NB4 (cell line): ENCODE data around the gene LHX6.

ENCODE experiments used
- DNase-seq: peaks from one replicate; pipeline ENCODE4 v3.0.0; 2010; ENCODE audit warnings: low read depth
- H3K4me3 ChIP-seq: one replicate; pipeline ENCODE4 v1.5.1; 2011; ENCODE audit warnings: mild to moderate bottlenecking, low read depth, low read length, moderate library complexity
- MAX ChIP-seq: IDR thresholded peaks from 2 replicates; pipeline ENCODE4 v1.6.1; 2011; ENCODE audit warnings: low read depth, low read length
- MYC ChIP-seq: IDR thresholded peaks from 2 replicates; pipeline ENCODE4 v1.6.1; 2011; ENCODE audit warnings: low read depth, low read length
- POLR2A ChIP-seq: IDR thresholded peaks from 2 replicates; pipeline ENCODE4 v1.6.1; 2011; ENCODE audit warnings: mild to moderate bottlenecking; ENCODE audit not compliant: insufficient read length; ENCODE audit errors: extremely low read depth
- TF ChIP-seq, protein P1 (sequence below): IDR thresholded peaks from one replicate; pipeline ENCODE4 v1.5.1; 2012; ENCODE audit warnings: low read depth, low read length

LHX6 gene

GRCh38 chr9:122164286-122164685 lies 64.5 kb downstream of the LHX6 start:
- DNase-seq: no peak
- TF ChIP-seq POLR2A: no peak
- TF ChIP-seq MAX: no peak
- TF ChIP-seq, protein P1, sequence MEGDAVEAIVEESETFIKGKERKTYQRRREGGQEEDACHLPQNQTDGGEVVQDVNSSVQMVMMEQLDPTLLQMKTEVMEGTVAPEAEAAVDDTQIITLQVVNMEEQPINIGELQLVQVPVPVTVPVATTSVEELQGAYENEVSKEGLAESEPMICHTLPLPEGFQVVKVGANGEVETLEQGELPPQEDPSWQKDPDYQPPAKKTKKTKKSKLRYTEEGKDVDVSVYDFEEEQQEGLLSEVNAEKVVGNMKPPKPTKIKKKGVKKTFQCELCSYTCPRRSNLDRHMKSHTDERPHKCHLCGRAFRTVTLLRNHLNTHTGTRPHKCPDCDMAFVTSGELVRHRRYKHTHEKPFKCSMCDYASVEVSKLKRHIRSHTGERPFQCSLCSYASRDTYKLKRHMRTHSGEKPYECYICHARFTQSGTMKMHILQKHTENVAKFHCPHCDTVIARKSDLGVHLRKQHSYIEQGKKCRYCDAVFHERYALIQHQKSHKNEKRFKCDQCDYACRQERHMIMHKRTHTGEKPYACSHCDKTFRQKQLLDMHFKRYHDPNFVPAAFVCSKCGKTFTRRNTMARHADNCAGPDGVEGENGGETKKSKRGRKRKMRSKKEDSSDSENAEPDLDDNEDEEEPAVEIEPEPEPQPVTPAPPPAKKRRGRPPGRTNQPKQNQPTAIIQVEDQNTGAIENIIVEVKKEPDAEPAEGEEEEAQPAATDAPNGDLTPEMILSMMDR: no peak
- TF ChIP-seq MYC: no peak
- no peak overlapping the region for H3K4me3 ChIP-seq

GRCh38 chr9:122162415-122162814 lies 66.3 kb downstream of the LHX6 start:
- DNase-seq: no peak
- no peak overlapping the region for H3K4me3 ChIP-seq
- TF ChIP-seq POLR2A (no peak), MAX (no peak), MYC (no peak)
- TF ChIP-seq, protein P1: no peak

GRCh38 chr9:122159925-122160246 lies 68.9 kb downstream of the LHX6 start:
- no peak for DNase-seq
- TF ChIP-seq POLR2A (no peak), MAX (no peak)
- TF ChIP-seq, protein P1: no peak

GRCh38 chr9:122159026-122159924 lies 69.5 kb downstream of the LHX6 start, which contains the start of the genes MORN5 and NDUFA8:
Gene MORN5, plus strand, starts transcription at chr9:122159908. Its CDS starts 65 bp downstream, at chr9:122159973.
Gene NDUFA8, minus strand, starts transcription at chr9:122159779. Its CDS starts 102 bp downstream, at chr9:122159677.
- peak within 1 kb of the TSS; percentile 96 for H3K4me3 ChIP-seq

More at GRCh38 chr9:122159925-122160246, 68.9 kb downstream of the LHX6 start:
- peak overlapping the region; percentile 33 for H3K4me3 ChIP-seq

GRCh38 chr9:122158202-122158601 lies 70.6 kb downstream of the LHX6 start:
- H3K4me3 ChIP-seq: peak overlapping the region; percentile 96
- TF ChIP-seq, protein P1: peak; percentile 61
- TF ChIP-seq MYC: no peak
- peak; percentile 69 for DNase-seq

More at GRCh38 chr9:122159026-122159924, 69.5 kb downstream of the LHX6 start, which contains the start of the genes MORN5 and NDUFA8:
- TF ChIP-seq, protein P1: no peak
- TF ChIP-seq MYC (no peak), POLR2A (peak; percentile 86), MAX (0 out of 2 replicates have a peak, but pooled peaks have one; percentile 12)
- peak; percentile 94 for DNase-seq
